Measurements from ENCODE around the gene C2orf76. TPM values are rescaled to one million over a fixed set of nuclear protein-coding genes. Genes with fewer than 3 reads are reported as not detected.

Gene C2orf76
- total RNA-seq, 1 donor from 2014 or later: not detected

DNA sequence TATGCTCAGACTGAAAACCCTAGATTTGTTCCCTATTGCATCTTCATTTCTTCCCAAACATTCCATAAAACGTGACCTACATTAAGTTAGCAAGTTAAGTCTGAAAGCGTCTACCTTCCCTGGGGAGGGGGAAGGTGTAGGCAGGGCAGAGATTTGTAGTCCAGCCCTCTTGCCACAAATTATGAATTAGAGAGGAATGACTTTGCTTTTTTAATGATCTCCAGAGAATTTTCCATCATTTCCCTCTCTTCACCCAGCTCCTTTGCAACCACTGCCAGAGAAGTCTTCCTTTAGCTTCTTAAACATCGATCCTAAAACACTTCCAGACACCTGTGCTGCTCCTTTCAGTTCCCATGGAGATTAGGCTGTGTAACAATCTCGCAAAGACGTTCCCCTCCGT lies 1.2 kb downstream of the C2orf76 start:
- H3K4me3 ChIP-seq: peak overlapping the region; percentile 75 to 80
- intact Hi-C loops (cut with DNase I): loop anchor here (5.0 to 10.0 kb wide), 5 partner anchors 143 to 1109 kb away; partner anchors contain the start of genes RALB, STEAP3, TMEM177 and TMEM185B
- no peak for DNase-seq (ENCODE audit: low spot score in 2 of 2)
- TF ChIP-seq, protein P1, sequence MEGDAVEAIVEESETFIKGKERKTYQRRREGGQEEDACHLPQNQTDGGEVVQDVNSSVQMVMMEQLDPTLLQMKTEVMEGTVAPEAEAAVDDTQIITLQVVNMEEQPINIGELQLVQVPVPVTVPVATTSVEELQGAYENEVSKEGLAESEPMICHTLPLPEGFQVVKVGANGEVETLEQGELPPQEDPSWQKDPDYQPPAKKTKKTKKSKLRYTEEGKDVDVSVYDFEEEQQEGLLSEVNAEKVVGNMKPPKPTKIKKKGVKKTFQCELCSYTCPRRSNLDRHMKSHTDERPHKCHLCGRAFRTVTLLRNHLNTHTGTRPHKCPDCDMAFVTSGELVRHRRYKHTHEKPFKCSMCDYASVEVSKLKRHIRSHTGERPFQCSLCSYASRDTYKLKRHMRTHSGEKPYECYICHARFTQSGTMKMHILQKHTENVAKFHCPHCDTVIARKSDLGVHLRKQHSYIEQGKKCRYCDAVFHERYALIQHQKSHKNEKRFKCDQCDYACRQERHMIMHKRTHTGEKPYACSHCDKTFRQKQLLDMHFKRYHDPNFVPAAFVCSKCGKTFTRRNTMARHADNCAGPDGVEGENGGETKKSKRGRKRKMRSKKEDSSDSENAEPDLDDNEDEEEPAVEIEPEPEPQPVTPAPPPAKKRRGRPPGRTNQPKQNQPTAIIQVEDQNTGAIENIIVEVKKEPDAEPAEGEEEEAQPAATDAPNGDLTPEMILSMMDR (IDR thresholded peaks at IDR 0.05): no peak
- no peaks in the 10 kb centered on the region for H3K9me3 ChIP-seq
- no peaks in the 10 kb centered on the region for H3K27me3 ChIP-seq
- peaks cover 5 to 18% of the 10 kb centered on the region in 2 donors for H3K4me1 ChIP-seq
- H3K36me3 ChIP-seq: peaks cover 15% of the 10 kb centered on the region in 2 donors
- no peak overlapping the region for H3K27ac ChIP-seq

GRCh38 chr2:119364798-119365197 lies 1.8 kb downstream of the C2orf76 start:
- Histone ChIP-seq H3K4me1 (peaks cover 5 to 18% of the 10 kb centered on the region in 2 donors), H3K27me3 (no peaks in the 10 kb centered on the region), H3K9me3 (no peaks in the 10 kb centered on the region), H3K4me3 (no peak overlapping the region), H3K27ac (no peak overlapping the region), H3K36me3 (peaks cover 11% of the 10 kb centered on the region in 2 donors)
- DNase-seq (ENCODE audit: low spot score in 2 of 2): no peak
- intact Hi-C loops (cut with DNase I): loop anchor here (5.0 to 10.0 kb wide), 5 partner anchors 142 to 1110 kb away; partner anchors contain the start of genes RALB, STEAP3, TMEM177 and TMEM185B
- TF ChIP-seq, protein P1 (IDR thresholded peaks at IDR 0.05): no peak

- no peaks in the 10 kb centered on the region for H3K27me3 ChIP-seq
- no peak for DNase-seq (ENCODE audit: low spot score in 2 of 2)
- H3K36me3 ChIP-seq: no peaks in the 10 kb centered on the region
- H3K4me1 ChIP-seq: peaks cover 0 to 7% of the 10 kb centered on the region in 2 donors
- H3K9me3 ChIP-seq: no peaks in the 10 kb centered on the region
- H3K27ac ChIP-seq: no peak overlapping the region
- no peak overlapping the region for H3K4me3 ChIP-seq
- intact Hi-C loops (cut with DNase I): loop anchor here (10.0 kb wide), 2 partner anchors 864 to 1114 kb away; partner anchors contain the start of gene TMEM185B
- TF ChIP-seq, protein P1 (IDR thresholded peaks at IDR 0.05): no peak
Measured at GRCh38 chr2:119360423-119360966, 6.1 kb downstream of the C2orf76 start.

- TF ChIP-seq, protein P1 (IDR thresholded peaks at IDR 0.05): no peak
- Histone ChIP-seq H3K4me3 (no peak overlapping the region), H3K36me3 (no peaks in the 10 kb centered on the region), H3K4me1 (no peaks in the 10 kb centered on the region), H3K27me3 (no peaks in the 10 kb centered on the region), H3K9me3 (no peaks in the 10 kb centered on the region), H3K27ac (no peak overlapping the region)
- no peak for DNase-seq (ENCODE audit: low spot score in 2 of 2)
- intact Hi-C loops (cut with DNase I): loop anchor here (10.0 kb wide), 2 partner anchors 865 to 1115 kb away; partner anchors contain the start of gene TMEM185B
Measured at GRCh38 chr2:119359774-119360173, 6.9 kb downstream of the C2orf76 start.

GRCh38 chr2:119354860-119355259 lies 11.8 kb downstream of the C2orf76 start:
- no peaks in the 10 kb centered on the region for H3K9me3 ChIP-seq
- H3K4me3 ChIP-seq: no peak overlapping the region
- TF ChIP-seq, protein P1 (IDR thresholded peaks at IDR 0.05): no peak
- no peak overlapping the region for H3K27ac ChIP-seq
- no peak for DNase-seq (ENCODE audit: low spot score in 2 of 2)
- no peaks in the 10 kb centered on the region for H3K36me3 ChIP-seq
- peaks cover 0 to 5% of the 10 kb centered on the region in 2 donors for H3K4me1 ChIP-seq
- intact Hi-C loops (cut with DNase I): no loop called here
- H3K27me3 ChIP-seq: no peaks in the 10 kb centered on the region
